DLD1 (cell line): ENCODE data around the gene THSD7B.
"Not testable (repeated sequence)": the region's sequence is repeated elsewhere in the genome, so short reads cannot be mapped to it uniquely, and the experiment has no call there.

Experiments
- in situ Hi-C: cut with HindIII; loops from 2 replicates; pipeline ENCODE4 v1.10.0; 2017; ENCODE audit warnings: low sequenced_read_pairs

The THSD7B gene

DNA sequence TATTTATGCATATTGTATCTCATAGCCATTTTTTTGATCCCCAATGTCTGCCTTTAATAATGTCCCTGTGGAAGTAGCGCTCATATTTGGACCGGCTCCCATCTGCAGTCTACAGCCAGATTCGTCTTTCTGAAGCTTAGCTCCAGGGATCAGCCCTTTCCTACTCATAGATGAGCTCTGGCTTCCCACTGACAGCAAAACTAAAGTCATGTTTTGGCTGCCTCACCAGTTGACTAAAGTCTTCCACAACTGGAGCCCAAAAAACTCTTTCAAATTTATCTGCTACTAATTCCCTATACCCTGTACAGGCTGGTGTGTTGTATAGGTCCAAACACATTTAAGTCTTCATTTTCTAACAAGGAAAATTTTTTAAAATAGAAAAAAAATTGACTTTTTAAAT is 904.8 kb downstream of the THSD7B start:
- in situ Hi-C loops, result no loop called here

GRCh38 chr2:137672989-137673552 is 907.7 kb downstream of the THSD7B start:
- in situ Hi-C loops, result no loop called here

- in situ Hi-C loops, result no loop called here
Observed at GRCh38 chr2:137674991-137675390, 909.6 kb downstream of the THSD7B start.

- in situ Hi-C loops, result no loop called here
Observed at GRCh38 chr2:137675584-137676327, 910.4 kb downstream of the THSD7B start.

DNA sequence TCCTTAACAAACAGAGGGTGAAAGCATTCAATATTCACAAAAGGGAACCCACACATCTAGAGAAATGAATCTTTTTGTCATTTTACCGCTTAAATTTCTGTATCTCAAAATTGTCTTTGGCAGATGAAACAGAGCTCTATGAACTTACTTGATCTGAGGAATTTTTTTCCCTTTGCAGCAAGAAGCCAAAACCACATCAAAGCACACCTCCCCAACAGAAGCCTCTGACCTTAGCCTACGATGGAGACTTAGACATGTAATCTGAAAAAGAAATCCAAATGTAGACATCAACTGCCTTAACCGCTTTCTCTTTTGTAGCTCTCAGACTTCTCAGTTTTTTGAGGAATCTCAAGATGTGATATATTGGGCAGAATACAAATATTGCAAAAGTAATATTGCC is 911.0 kb downstream of the THSD7B start:
- in situ Hi-C loops, result no loop called here

DNA sequence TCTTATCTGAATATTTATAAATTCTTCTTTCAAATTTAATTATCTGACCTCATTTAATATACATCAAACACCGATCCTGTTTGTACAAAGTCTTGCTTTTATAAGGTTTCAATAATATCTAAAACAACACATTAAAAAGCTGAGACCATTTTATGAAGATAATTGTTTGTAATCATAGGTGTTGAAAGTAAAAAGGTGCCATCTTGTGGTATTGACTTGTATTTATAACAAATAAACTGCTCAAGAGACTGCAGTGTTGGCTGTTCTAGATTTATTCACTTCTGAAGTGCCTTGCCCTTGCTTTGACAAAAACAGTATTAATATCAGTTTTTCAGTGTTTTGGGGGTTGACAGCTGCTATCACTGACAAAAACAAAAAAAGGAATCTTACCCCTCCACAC is 912.1 kb downstream of the THSD7B start:
- in situ Hi-C loops, result no loop called here

GRCh38 chr2:137689549-137689948 is 924.2 kb downstream of the THSD7B start:
- in situ Hi-C loops, result no loop called here

DNA sequence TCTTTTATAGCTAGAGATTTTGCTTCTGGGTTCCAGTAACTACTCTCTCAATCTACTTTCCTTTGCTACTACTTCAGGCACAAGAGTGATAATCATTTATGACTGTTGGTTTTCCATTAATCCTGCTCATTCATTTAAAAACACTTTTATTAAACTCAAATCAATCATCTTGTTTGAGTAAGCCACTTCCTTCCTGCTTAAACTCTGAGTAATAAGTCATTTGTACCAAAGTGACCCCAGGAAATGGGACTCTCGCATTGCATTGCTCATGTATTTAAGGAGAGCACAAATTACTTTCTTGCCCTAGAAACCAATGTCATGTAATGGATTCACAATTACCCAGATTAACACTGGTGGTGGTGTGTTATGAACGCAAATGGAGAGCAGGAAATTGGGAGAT is 928.2 kb downstream of the THSD7B start:
- in situ Hi-C loops, result no loop called here

GRCh38 chr2:137696916-137697315 is 931.6 kb downstream of the THSD7B start:
- in situ Hi-C loops, result no loop called here

DNA sequence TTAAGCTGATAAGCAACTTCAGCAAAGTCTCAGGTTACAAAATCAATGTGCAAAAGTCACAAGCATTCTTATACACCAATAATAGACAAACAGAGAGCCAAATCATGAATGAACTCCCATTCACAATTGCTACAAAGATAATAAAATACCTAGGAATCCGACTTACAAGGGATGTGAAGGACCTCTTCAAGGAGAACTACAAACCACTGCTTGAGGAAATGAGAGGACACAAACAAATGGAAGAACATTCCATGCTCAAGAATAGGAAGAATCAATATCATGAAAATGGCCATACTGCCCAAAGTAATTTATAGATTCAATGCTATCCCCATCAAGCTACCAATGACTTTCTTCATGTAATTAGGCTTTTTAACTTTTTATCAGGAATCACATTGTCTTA is 934.9 kb downstream of the THSD7B start:
- in situ Hi-C loops, result not testable (repeated sequence)

DNA sequence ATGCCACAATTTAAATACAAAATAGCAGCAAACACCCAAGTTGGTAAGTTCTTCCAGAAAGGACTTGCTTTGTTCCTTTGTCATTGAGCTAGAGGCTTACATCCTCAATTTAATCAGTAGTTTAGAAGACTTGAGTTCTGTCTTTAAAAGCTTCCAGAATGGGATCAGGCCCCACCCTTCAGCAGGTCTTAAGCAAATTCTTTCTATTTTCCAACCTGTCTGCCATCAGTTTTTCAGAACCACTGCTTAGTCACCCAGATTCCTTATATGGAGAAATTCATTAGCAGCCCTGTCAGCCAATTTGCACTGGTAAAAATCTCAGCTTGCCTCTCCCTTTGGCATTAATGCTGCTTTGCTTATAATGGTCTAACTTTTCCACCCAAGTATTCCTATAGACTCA is 935.3 kb downstream of the THSD7B start:
- in situ Hi-C loops, result no loop called here

DNA sequence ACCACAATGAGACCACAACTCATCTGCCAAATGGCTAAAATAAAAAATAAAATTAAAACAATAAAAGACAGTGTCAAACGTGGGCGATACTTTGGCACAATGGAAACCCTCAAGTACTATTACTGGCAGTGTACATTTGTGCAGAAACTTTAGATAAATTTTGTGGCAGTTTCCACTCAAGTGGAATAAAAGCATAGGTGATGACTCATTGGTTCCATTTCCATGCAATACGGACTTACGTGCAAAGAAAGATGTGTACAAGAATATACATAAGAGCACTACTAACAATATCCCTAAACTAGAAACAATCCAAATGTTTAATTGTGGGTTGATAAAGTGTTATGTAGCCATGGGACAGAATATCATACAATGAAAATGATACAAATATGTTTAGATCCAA is 940.0 kb downstream of the THSD7B start:
- in situ Hi-C loops, result no loop called here

GRCh38 chr2:137706786-137707613 is 941.7 kb downstream of the THSD7B start:
- in situ Hi-C loops, result no loop called here

GRCh38 chr2:137708311-137708710 is 943.0 kb downstream of the THSD7B start:
- in situ Hi-C loops, result no loop called here

- in situ Hi-C loops, result no loop called here
Observed at GRCh38 chr2:137715731-137716191, 950.4 kb downstream of the THSD7B start.

GRCh38 chr2:137718786-137719185 is 953.4 kb downstream of the THSD7B start:
- in situ Hi-C loops, result no loop called here

- in situ Hi-C loops, result no loop called here
Observed at GRCh38 chr2:137721733-137722132, 956.4 kb downstream of the THSD7B start.

GRCh38 chr2:137724912-137725311 is 959.6 kb downstream of the THSD7B start:
- in situ Hi-C loops, result no loop called here
